Astrocyte (in vitro differentiated cells and primary cell): ENCODE results near the gene LSG1.

ENCODE experiments used
- CTCF ChIP-seq: IDR thresholded peaks from 2 replicates; pipeline ENCODE4 v1.5.1; 2011; ENCODE audit warnings: low read depth, mild to moderate bottlenecking, inconsistent platforms, low read length, moderate library complexity; ENCODE audit not compliant: insufficient read depth
- EZH2 ChIP-seq: IDR thresholded peaks from 2 replicates; pipeline ENCODE4 v1.6.1; 2012; ENCODE audit warnings: mild to moderate bottlenecking, low read length, inconsistent platforms; ENCODE audit not compliant: insufficient read depth

- TF ChIP-seq CTCF, result no peak
- no peak for TF ChIP-seq EZH2
Observed at GRCh38 chr3:194617143-194617671, 54.8 kb downstream of the LSG1 start.
